ENCODE data around the gene CDK11B. TPM values are rescaled to one million over a fixed set of nuclear protein-coding genes. Genes with fewer than 3 reads are reported as not detected.

CDK11B gene
- total and polyA plus RNA-seq, 2 experiments from 2014 or later, result 22.4 to 76.7 TPM

DNA sequence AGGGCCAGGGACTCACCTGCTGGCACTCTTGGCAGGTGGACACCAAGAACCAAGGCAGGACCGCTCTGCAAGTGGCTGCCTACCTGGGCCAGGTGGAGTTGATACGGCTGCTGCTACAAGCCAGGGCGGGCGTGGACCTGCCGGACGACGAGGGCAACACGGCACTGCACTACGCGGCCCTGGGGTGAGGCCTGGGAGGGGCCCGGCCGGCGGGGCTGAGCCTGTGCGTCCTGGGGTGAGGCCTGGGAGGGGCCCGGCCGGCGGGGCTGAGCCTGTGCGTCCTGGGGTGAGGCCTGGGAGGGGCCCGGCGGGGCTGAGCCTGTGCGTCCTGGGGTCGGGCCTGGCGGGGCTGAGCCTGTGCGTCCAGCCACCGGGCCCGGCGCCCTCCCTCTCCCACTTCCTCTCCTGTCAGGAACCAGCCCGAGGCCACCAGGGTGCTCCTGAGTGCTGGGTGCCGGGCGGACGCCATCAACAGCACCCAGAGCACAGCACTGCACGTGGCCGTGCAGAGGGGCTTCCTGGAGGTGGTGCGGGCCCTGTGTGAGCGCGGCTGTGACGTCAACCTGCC lies 31.5 kb downstream of the CDK11B start:
- Histone ChIP-seq H3K79me2 (replicated peaks; ENCODE audit: insufficient read depth) (no peaks in the 10 kb centered on the region), H3K27me3 (ENCODE audit: insufficient read depth) (peaks cover 18% of the 10 kb centered on the region), H3F3A (replicated peaks; ENCODE audit: low read depth) (0 out of 2 replicates have a peak, but pooled peaks cover 3% of the 10 kb centered on the region), H3K27ac (ENCODE audit: low read depth) (no peak overlapping the region), H3K4me1 (ENCODE audit: insufficient read depth) (no peaks in the 10 kb centered on the region), H4K20me1 (replicated peaks; ENCODE audit: insufficient read depth) (no peaks in the 10 kb centered on the region), H3K36me3 (ENCODE audit: insufficient read depth) (no peaks in the 10 kb centered on the region), H3K4me3 (no peak overlapping the region), H2AFZ (no peak overlapping the region), H3K9me2 (ENCODE audit: insufficient read depth) (no peaks in the 10 kb centered on the region), H3K4me2 (no peak overlapping the region)
- ATAC-seq, result no peak
- Mint-ChIP-seq H3K27ac (no peak overlapping the region), H3K27me3 (ENCODE audit: insufficient read depth, low read depth, poor library complexity) (peaks cover 18% of the 10 kb centered on the region), H3K9me3 (no peaks in the 10 kb centered on the region; the same call in 1 of the 3 replicates), H3K4me1 (no peaks in the 10 kb centered on the region; the same call in 2 of the 3 replicates), H3K36me3 (ENCODE audit: low read depth) (no peaks in the 10 kb centered on the region), H3K4me3 (no peak overlapping the region)
- no peak for TF ChIP-seq REST (IDR thresholded peaks at IDR 0.05; ENCODE audit: unreplicated experiment)
- no peak for TF ChIP-seq ZNF331 (CRISPR knock-in tag; IDR thresholded peaks at IDR 0.05; ENCODE audit: low read depth)
- TF ChIP-seq STAT1 (IDR thresholded peaks at IDR 0.05; ENCODE audit: unreplicated experiment), result no peak
- TF ChIP-seq JUNB (IDR thresholded peaks at IDR 0.05; ENCODE audit: unreplicated experiment), result no peak
- no peak for TF ChIP-seq NANOG (IDR thresholded peaks at IDR 0.05; ENCODE audit: borderline replicate concordance)
- TF ChIP-seq, protein P1, sequence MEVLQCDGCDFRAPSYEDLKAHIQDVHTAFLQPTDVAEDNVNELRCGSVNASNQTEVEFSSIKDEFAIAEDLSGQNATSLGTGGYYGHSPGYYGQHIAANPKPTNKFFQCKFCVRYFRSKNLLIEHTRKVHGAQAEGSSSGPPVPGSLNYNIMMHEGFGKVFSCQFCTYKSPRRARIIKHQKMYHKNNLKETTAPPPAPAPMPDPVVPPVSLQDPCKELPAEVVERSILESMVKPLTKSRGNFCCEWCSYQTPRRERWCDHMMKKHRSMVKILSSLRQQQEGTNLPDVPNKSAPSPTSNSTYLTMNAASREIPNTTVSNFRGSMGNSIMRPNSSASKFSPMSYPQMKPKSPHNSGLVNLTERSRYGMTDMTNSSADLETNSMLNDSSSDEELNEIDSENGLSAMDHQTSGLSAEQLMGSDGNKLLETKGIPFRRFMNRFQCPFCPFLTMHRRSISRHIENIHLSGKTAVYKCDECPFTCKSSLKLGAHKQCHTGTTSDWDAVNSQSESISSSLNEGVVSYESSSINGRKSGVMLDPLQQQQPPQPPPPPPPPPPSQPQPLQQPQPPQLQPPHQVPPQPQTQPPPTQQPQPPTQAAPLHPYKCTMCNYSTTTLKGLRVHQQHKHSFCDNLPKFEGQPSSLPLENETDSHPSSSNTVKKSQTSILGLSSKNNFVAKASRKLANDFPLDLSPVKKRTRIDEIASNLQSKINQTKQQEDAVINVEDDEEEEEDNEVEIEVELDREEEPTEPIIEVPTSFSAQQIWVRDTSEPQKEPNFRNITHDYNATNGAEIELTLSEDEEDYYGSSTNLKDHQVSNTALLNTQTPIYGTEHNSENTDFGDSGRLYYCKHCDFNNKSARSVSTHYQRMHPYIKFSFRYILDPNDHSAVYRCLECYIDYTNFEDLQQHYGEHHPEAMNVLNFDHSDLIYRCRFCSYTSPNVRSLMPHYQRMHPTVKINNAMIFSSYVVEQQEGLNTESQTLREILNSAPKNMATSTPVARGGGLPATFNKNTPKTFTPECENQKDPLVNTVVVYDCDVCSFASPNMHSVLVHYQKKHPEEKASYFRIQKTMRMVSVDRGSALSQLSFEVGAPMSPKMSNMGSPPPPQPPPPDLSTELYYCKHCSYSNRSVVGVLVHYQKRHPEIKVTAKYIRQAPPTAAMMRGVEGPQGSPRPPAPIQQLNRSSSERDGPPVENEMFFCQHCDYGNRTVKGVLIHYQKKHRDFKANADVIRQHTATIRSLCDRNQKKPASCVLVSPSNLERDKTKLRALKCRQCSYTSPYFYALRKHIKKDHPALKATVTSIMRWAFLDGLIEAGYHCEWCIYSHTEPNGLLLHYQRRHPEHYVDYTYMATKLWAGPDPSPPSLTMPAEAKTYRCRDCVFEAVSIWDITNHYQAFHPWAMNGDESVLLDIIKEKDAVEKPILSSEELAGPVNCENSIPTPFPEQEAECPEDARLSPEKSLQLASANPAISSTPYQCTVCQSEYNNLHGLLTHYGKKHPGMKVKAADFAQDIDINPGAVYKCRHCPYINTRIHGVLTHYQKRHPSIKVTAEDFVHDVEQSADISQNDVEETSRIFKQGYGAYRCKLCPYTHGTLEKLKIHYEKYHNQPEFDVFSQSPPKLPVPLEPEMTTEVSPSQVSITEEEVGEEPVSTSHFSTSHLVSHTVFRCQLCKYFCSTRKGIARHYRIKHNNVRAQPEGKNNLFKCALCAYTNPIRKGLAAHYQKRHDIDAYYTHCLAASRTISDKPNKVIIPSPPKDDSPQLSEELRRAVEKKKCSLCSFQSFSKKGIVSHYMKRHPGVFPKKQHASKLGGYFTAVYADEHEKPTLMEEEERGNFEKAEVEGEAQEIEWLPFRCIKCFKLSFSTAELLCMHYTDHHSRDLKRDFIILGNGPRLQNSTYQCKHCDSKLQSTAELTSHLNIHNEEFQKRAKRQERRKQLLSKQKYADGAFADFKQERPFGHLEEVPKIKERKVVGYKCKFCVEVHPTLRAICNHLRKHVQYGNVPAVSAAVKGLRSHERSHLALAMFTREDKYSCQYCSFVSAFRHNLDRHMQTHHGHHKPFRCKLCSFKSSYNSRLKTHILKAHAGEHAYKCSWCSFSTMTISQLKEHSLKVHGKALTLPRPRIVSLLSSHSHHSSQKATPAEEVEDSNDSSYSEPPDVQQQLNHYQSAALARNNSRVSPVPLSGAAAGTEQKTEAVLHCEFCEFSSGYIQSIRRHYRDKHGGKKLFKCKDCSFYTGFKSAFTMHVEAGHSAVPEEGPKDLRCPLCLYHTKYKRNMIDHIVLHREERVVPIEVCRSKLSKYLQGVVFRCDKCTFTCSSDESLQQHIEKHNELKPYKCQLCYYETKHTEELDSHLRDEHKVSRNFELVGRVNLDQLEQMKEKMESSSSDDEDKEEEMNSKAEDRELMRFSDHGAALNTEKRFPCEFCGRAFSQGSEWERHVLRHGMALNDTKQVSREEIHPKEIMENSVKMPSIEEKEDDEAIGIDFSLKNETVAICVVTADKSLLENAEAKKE (CRISPR knock-in tag; IDR thresholded peaks at IDR 0.05), result no peak
- no peak for TF ChIP-seq ZNF114 (CRISPR knock-in tag; IDR thresholded peaks at IDR 0.05)
- TF ChIP-seq POLR2AphosphoS5 (IDR thresholded peaks at IDR 0.05; ENCODE audit: low read depth), result no peak
- TF ChIP-seq CREB1 (CRISPR knock-in tag; IDR thresholded peaks at IDR 0.05; ENCODE audit: low read depth), result no peak
- TF ChIP-seq EZH2 (IDR thresholded peaks at IDR 0.05; ENCODE audit: low read depth, unreplicated experiment), result no peak
- TF ChIP-seq ETS1 (IDR thresholded peaks at IDR 0.05), result no peak
- TF ChIP-seq, protein P2, sequence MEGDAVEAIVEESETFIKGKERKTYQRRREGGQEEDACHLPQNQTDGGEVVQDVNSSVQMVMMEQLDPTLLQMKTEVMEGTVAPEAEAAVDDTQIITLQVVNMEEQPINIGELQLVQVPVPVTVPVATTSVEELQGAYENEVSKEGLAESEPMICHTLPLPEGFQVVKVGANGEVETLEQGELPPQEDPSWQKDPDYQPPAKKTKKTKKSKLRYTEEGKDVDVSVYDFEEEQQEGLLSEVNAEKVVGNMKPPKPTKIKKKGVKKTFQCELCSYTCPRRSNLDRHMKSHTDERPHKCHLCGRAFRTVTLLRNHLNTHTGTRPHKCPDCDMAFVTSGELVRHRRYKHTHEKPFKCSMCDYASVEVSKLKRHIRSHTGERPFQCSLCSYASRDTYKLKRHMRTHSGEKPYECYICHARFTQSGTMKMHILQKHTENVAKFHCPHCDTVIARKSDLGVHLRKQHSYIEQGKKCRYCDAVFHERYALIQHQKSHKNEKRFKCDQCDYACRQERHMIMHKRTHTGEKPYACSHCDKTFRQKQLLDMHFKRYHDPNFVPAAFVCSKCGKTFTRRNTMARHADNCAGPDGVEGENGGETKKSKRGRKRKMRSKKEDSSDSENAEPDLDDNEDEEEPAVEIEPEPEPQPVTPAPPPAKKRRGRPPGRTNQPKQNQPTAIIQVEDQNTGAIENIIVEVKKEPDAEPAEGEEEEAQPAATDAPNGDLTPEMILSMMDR (conservative IDR thresholded peaks at IDR 0.05; ENCODE audit: low read depth in 2 of 2), result no peak
- no peak for TF ChIP-seq EZH2phosphoT487 (IDR thresholded peaks at IDR 0.05; ENCODE audit: unreplicated experiment)
- no peak for DNase-seq (ENCODE audit: low spot score)
